ENCODE results near the gene CD6.

The CD6 gene

GRCh38 chr11:61027141-61027840, 55.8 kb downstream of the CD6 start:
- no peak overlapping the region for H3K4me3 ChIP-seq (ENCODE audit: low read depth, low read length)
- TF ChIP-seq CTCF (IDR thresholded peaks at IDR 0.05; ENCODE audit: borderline replicate concordance, insufficient read depth, low read depth, low read length) = no peak

GRCh38 chr11:61028135-61028729, 56.8 kb downstream of the CD6 start:
- no peak overlapping the region for H3K4me3 ChIP-seq (ENCODE audit: low read depth, low read length)
- TF ChIP-seq CTCF (IDR thresholded peaks at IDR 0.05; ENCODE audit: borderline replicate concordance, insufficient read depth, low read depth, low read length) = no peak

DNA sequence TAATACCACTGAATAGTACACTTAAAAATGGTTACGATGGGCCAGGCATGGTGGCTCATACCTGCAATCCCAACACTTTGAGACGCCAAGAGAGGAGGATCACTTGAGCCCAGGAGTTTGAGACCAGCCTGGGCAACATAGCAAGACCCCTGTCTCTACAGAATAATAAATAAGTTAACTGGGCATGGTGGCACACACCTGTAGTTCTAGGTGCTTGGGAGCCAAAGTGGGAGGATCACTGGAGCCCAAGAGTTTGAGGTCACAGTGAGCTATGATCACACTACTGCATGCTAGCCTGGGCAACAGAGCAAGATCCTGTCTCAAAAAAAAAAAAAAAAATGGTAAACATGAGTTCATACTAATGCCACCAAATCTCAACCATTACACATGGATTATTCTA, 61.3 kb downstream of the CD6 start:
- TF ChIP-seq CTCF (IDR thresholded peaks at IDR 0.05; ENCODE audit: borderline replicate concordance, insufficient read depth, low read depth, low read length) = no peak
- H3K4me3 ChIP-seq (ENCODE audit: low read depth, low read length) = no peak overlapping the region

DNA sequence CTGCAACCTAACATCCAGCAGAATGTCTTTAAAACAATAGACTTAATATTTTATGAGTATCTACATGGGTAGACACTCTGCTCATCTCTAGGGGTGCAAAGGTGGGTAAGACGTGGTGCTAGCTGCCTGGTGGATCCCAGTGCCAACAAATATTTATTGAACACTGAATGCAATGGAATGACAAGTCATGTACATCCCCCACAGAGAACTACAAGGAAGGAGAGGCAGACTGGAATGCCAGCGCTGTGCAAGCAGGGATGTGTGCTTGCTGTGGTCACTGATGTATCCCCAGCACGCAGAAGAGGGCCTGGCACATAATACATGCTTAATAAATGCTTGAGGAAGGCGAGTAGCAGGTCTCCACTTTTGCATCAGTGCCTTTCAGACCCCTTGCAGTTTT, 61.9 kb downstream of the CD6 start:
- no peak for TF ChIP-seq CTCF (IDR thresholded peaks at IDR 0.05; ENCODE audit: borderline replicate concordance, insufficient read depth, low read depth, low read length)
- H3K4me3 ChIP-seq (ENCODE audit: low read depth, low read length) = no peak overlapping the region

- H3K4me3 ChIP-seq (ENCODE audit: low read depth, low read length) = no peak overlapping the region
Observed at GRCh38 chr11:61034111-61034510, 62.6 kb downstream of the CD6 start.

DNA sequence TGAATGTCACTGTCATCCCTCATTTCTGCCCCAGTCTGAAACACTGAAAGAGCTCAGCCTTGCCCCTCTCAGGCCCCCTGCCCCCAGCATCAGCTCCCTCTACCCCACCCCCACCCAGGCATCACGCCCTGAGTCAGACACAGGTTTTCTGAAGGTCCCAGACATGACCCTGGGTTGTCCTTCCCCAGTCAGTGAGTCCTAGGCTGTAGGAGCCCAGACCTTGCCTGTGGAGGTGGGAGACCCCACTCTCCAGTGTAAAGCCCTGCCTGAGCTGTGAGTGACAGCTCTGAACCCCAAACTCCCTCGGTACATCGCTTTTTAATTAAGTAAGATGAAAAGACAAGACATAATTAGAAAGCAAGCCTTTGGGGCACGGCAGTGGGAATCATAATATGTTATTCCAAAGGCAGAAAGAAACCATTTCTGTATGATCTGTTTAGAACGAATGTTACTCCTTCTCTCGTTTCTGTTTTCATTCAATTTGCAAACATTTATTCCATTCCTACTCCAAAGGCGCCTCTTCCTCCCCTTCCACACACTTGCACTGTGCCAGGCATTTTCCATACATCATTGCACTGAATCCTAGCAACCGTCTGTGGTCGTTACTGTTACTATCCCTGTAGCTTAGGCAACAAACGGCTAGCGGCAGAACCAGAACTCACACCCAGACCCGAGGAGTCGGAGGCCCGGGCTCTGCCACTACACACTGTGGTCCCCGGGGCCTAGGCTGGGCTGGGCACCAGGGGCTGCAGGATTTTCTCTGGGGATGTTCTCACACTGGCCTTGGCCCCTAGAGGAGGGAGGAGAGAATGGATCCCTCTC, 63.4 kb downstream of the CD6 start:
- H3K4me3 ChIP-seq (ENCODE audit: low read depth, low read length) = no peak overlapping the region
- no peak for TF ChIP-seq CTCF (IDR thresholded peaks at IDR 0.05; ENCODE audit: borderline replicate concordance, insufficient read depth, low read depth, low read length)

More at GRCh38 chr11:61034111-61034510, 62.6 kb downstream of the CD6 start:
- no peak for TF ChIP-seq CTCF (IDR thresholded peaks at IDR 0.05; ENCODE audit: borderline replicate concordance, insufficient read depth, low read depth, low read length)

Measured in GM12875 (cell line).